H1 (cell line): ENCODE results near the gene ZNF311. TPM values are rescaled to one million over a fixed set of nuclear protein-coding genes. Genes with fewer than 3 reads are reported as not detected.

Experiments used
- CTCF ChIA-PET: fragments of 300-600 bp; sonication (Branson Sonifier 250); formaldehyde crosslinking; loops from one replicate; lab custom pipeline; 2021; ENCODE audit not compliant: partially characterized antibody; lab: Charles Lee
- POLR2A ChIA-PET: fragments of 300-600 bp; sonication (Branson Sonifier 250); formaldehyde crosslinking; loops from one replicate; lab custom pipeline; 2021; ENCODE audit warnings: inconsistent platforms; ENCODE audit not compliant: partially characterized antibody; lab: Charles Lee
- DNase-seq, 2 experiments: peaks; one replicate each; pipeline versions ENCODE4 v3.0.0 to v3.0.0-alpha.2; 2010 to 2022; ENCODE audit warnings: low spot score in 2 of 2, low read depth in 1 of 2, mixed read lengths in 1 of 2
- FAIRE-seq: peaks from 2 replicates; lab custom pipeline; 2011; peaks lifted over from hg19 to GRCh38; lab: Jason Lieb, UNC
- H2AFZ ChIP-seq: 2 replicates; pipeline ENCODE4 v1.8.1; 2012; ENCODE audit warnings: low read length, inconsistent platforms
- H2AK5ac ChIP-seq: 2 replicates; pipeline ENCODE4 v1.6.1; 2013; ENCODE audit warnings: low read depth, low read length
- H2BK120ac ChIP-seq: replicated peaks from 2 replicates; pipeline ENCODE3; 2013; ENCODE audit warnings: low read depth, low read length, inconsistent platforms
- H2BK12ac ChIP-seq: 2 replicates; pipeline ENCODE4 v1.6.1; 2013; ENCODE audit warnings: low read depth, low read length
- H2BK15ac ChIP-seq: 2 replicates; pipeline ENCODE4 v1.6.1; 2013; ENCODE audit warnings: low read length
- H2BK20ac ChIP-seq: 2 replicates; pipeline ENCODE4 v1.6.1; 2013; ENCODE audit warnings: low read length
- H2BK5ac ChIP-seq: 2 replicates; pipeline ENCODE4 v1.6.1; 2013; ENCODE audit warnings: low read depth, low read length
- H3K14ac ChIP-seq: 2 replicates; pipeline ENCODE4 v1.6.1; 2013; ENCODE audit warnings: inconsistent platforms; ENCODE audit not compliant: insufficient read length
- H3K18ac ChIP-seq: 2 replicates; pipeline ENCODE4 v1.6.1; 2013; ENCODE audit warnings: low read length; ENCODE audit errors: extremely low read depth
- H3K23ac ChIP-seq: 2 replicates; pipeline ENCODE4 v1.6.1; 2013; ENCODE audit warnings: inconsistent platforms; ENCODE audit not compliant: insufficient read length
- H3K23me2 ChIP-seq: 2 replicates; pipeline ENCODE4 v1.6.1; 2013; ENCODE audit warnings: low read depth, low read length
- H3K27ac ChIP-seq: 2 replicates; pipeline ENCODE4 v1.6.1; 2011; ENCODE audit warnings: low read depth, low read length, inconsistent platforms
- H3K27me3 ChIP-seq, 4 experiments: replicated peaks in 1 of 4; 1 replicate in 1 of 4; 2 replicates in 3 of 4; pipeline versions ENCODE4 v1.6.1 to v1.8.1; 2011 to 2013; ENCODE audit warnings: low read length in 3 of 4, mild to moderate bottlenecking in 3 of 4, inconsistent platforms in 2 of 4, mixed read lengths in 2 of 4, moderate library complexity in 1 of 4; ENCODE audit not compliant: control insufficient read depth in 3 of 4, insufficient read depth in 3 of 4; ENCODE audit errors: extremely low read depth in 1 of 4
- H3K36me3 ChIP-seq, 4 experiments: 2 replicates each; pipeline versions ENCODE4 v1.6.1 to v1.8.1; 2011 to 2013; ENCODE audit warnings: mild to moderate bottlenecking in 4 of 4, low read length in 3 of 4, moderate library complexity in 2 of 4, control low read depth in 1 of 4, inconsistent platforms in 1 of 4; ENCODE audit not compliant: insufficient read depth in 4 of 4, control insufficient read depth in 2 of 4
- H3K4ac ChIP-seq: replicated peaks from 2 replicates; pipeline ENCODE3; 2013; ENCODE audit warnings: low read length, low read depth, mixed read lengths, inconsistent platforms; ENCODE audit not compliant: insufficient read length
- H3K4me1 ChIP-seq, 4 experiments: replicated peaks in 1 of 4; 1 replicate in 1 of 4; 2 replicates in 3 of 4; pipeline versions ENCODE4 v1.6.1 to v1.8.1; 2011 to 2013; ENCODE audit warnings: low read length in 3 of 4, inconsistent platforms in 2 of 4, mixed read lengths in 1 of 4; ENCODE audit not compliant: insufficient read depth in 4 of 4, control insufficient read depth in 3 of 4
- H3K4me2 ChIP-seq, 2 experiments: 2 replicates each; pipeline versions ENCODE4 v1.6.1 to v1.8.1; 2011 to 2013; ENCODE audit warnings: low read depth in 2 of 2, low read length in 2 of 2, control low read depth in 1 of 2, inconsistent platforms in 1 of 2, mild to moderate bottlenecking in 1 of 2; ENCODE audit not compliant: insufficient read depth in 1 of 2
- H3K4me3 ChIP-seq, 4 experiments: fragments of 200-600, 300-600 bp in 1 of 4; sonication (generic), shearing (Covaris generic), sonication (Bioruptor Twin) in 1 of 4; 2 replicates each; pipeline versions ENCODE4 v1.5.1 to v1.8.1; 2011 to 2016; ENCODE audit warnings: low read length in 4 of 4, low read depth in 3 of 4, control low read depth in 2 of 4, inconsistent platforms in 2 of 4, mild to moderate bottlenecking in 2 of 4, mixed read lengths in 1 of 4, moderate library complexity in 1 of 4; ENCODE audit not compliant: insufficient read depth in 2 of 4; ENCODE audit errors: extremely low read depth in 1 of 4
- H3K56ac ChIP-seq: replicated peaks from 2 replicates; pipeline ENCODE3; 2013; ENCODE audit warnings: low read depth, mild to moderate bottlenecking, mixed read lengths, low read length, inconsistent platforms; ENCODE audit not compliant: insufficient read length
- H3K79me1 ChIP-seq: 2 replicates; pipeline ENCODE4 v1.6.1; 2013; ENCODE audit warnings: low read depth, low read length, control low read depth
- H3K79me2 ChIP-seq, 2 experiments: 2 replicates each; pipeline versions ENCODE4 v1.6.1 to v1.8.1; 2012 to 2013; ENCODE audit warnings: low read length in 2 of 2, mild to moderate bottlenecking in 2 of 2, inconsistent platforms in 1 of 2; ENCODE audit not compliant: insufficient read depth in 2 of 2, control insufficient read depth in 1 of 2
- H3K9ac ChIP-seq, 4 experiments: replicated peaks in 1 of 4; 1 replicate in 1 of 4; 2 replicates in 3 of 4; pipeline versions ENCODE4 v1.6.1 to v1.8.1; 2011 to 2013; ENCODE audit warnings: low read depth in 3 of 4, low read length in 3 of 4, control low read depth in 2 of 4, mild to moderate bottlenecking in 2 of 4, moderate library complexity in 2 of 4, inconsistent platforms in 1 of 4; ENCODE audit errors: extremely low read depth in 1 of 4
- H3K9me3 ChIP-seq, 2 experiments: 2 replicates each; pipeline versions ENCODE4 v1.6.1 to v1.8.1; 2012 to 2013; ENCODE audit warnings: mild to moderate bottlenecking in 2 of 2, moderate library complexity in 2 of 2, control low read depth in 1 of 2, inconsistent platforms in 1 of 2, low read depth in 1 of 2, low read length in 1 of 2, mixed read lengths in 1 of 2; ENCODE audit not compliant: insufficient read depth in 2 of 2
- H4K20me1 ChIP-seq, 2 experiments: replicated peaks in 1 of 2; 2 replicates each; pipeline versions ENCODE3 to v1.8.1; 2011 to 2013; ENCODE audit warnings: inconsistent platforms in 2 of 2, low read length in 2 of 2, mild to moderate bottlenecking in 1 of 2; ENCODE audit not compliant: insufficient read depth in 2 of 2, control insufficient read depth in 1 of 2
- H4K5ac ChIP-seq: 2 replicates; pipeline ENCODE4 v1.6.1; 2013; ENCODE audit warnings: low read length, low read depth, mixed read lengths, inconsistent platforms; ENCODE audit not compliant: insufficient read length
- H4K8ac ChIP-seq: 2 replicates; pipeline ENCODE4 v1.8.0; 2013; ENCODE audit warnings: mild to moderate bottlenecking, moderate library complexity, low read length, inconsistent platforms; ENCODE audit not compliant: insufficient read depth; ENCODE audit errors: extremely low read depth
- H4K91ac ChIP-seq: replicated peaks from 2 replicates; pipeline ENCODE3; 2013; ENCODE audit warnings: low read length, mixed read lengths, inconsistent platforms; ENCODE audit not compliant: insufficient read length
- BCL11A ChIP-seq, 2 experiments: IDR thresholded peaks; one replicate each; pipeline ENCODE4 v1.6.1; 2011; ENCODE audit warnings: low read depth in 2 of 2, low read length in 2 of 2, mild to moderate bottlenecking in 2 of 2
- CBX5 ChIP-seq: fragments of 300-800, 300-1000 bp; sonication (generic); IDR thresholded peaks from 2 replicates; pipeline ENCODE4 v1.7.1; 2016; ENCODE audit warnings: antibody characterized with exemption, low read length, low read depth
- JUND ChIP-seq: IDR thresholded peaks from 2 replicates; pipeline ENCODE4 v1.6.1; 2011; ENCODE audit warnings: mild to moderate bottlenecking, improper control_type of control experiment, low read length
- PHF8 ChIP-seq: fragments of 200-600 bp; sonication (generic); conservative IDR thresholded peaks from 2 replicates; pipeline ENCODE4 v1.7.1; 2012; ENCODE audit warnings: low read depth, mild to moderate bottlenecking, inconsistent platforms, low read length, moderate library complexity
- RBBP5 ChIP-seq: IDR thresholded peaks from 2 replicates; pipeline ENCODE4 v1.7.1; 2012; ENCODE audit warnings: low read depth, mild to moderate bottlenecking, inconsistent platforms, low read length, moderate library complexity, borderline replicate concordance
- RFX5 ChIP-seq: IDR thresholded peaks from 2 replicates; pipeline ENCODE4 v1.6.1; 2011; ENCODE audit warnings: low read depth, low read length, improper control_type of control experiment, borderline replicate concordance
- SP2 ChIP-seq: IDR thresholded peaks from 2 replicates; pipeline ENCODE4 v1.6.1; 2012; ENCODE audit warnings: mild to moderate bottlenecking, low read length, inconsistent platforms
- SP4 ChIP-seq: IDR thresholded peaks from 2 replicates; pipeline ENCODE4 v1.6.1; 2012; ENCODE audit warnings: low read length, inconsistent platforms
- WGBS, 2 experiments: shearing (Covaris generic) in 1 of 2; methylation state at CpG; one replicate each; pipeline versions ENCODE4 v1.1.6 to v1.1.7; 2013 to 2015; ENCODE audit warnings: low lambda C conversion rate in 2 of 2, mixed read lengths in 2 of 2, inconsistent platforms in 1 of 2, low coverage in 1 of 2, missing lambda C conversion rate in 1 of 2; ENCODE audit not compliant: insufficient replicate concordance in 2 of 2, insufficient coverage in 1 of 2, insufficient read length in 1 of 2; ENCODE audit errors: extremely low coverage in 1 of 2, missing lambda C conversion rate in 1 of 2; 5-methylcytosine and 5-hydroxymethylcytosine counted together
- polyA plus RNA-seq, 7 experiments: library from polyadenylated mRNA; depleted of rRNA in 3 of 7; stranded (reverse) in 5 of 7; unstranded in 2 of 7; fragments of >200 nt in 5 of 7; fragments of 200-250 nt in 2 of 7; gene quantifications; 1 replicate in 5 of 7; 2 replicates in 1 of 7; 4 replicates in 1 of 7; pipeline versions ENCODE4 v1.2.1 to v1.2.3, GENCODE V29; 2011 to 2013; ENCODE audit warnings: missing spikeins in 2 of 7, mixed read lengths in 2 of 7
- total RNA-seq: library from RNA; stranded (reverse); fragmentation: NEBNext Ultra II Directional; extraction: Animal tissue kit (Norgen Biotek cat#: 25700); gene quantifications from 2 replicates; pipeline ENCODE4 v1.2.1, GENCODE V29; 2021

Gene ZNF311
- total and polyA plus RNA-seq, 2 of the 8 experiments (the other 6 are each of a cell fraction or from before 2014, with no cell fraction given) = 1.9 to 4.2 TPM

DNA sequence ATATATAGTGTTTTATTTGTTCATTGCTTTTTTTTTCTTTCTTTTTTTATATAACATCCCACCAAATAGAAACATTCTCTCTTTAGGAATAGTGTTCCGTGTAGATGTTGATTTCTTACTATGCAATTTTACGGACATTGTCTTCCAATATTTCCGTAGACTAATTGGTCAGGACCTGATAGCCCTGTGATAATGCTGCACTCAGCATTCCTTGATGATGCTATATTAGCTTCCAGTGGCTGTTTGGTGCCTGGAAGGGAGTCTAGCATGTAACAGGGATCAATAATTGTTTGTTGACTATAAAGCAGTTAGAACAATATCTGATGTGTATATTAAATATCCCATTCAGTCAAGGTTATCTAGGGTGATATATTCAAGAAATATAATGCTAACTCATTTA lies 46.6 kb upstream of the ZNF311 start:
- Histone ChIP-seq H3K23ac (no peak overlapping the region), H3K9me3 (no peaks in the 10 kb centered on the region), H3K4me3 (no peak overlapping the region), H3K27me3 (no peaks in the 10 kb centered on the region), H2BK5ac (no peak overlapping the region), H4K8ac (no peak overlapping the region), H3K56ac (no peak overlapping the region), H2BK20ac (no peak overlapping the region), H2AK5ac (no peak overlapping the region), H2BK15ac (no peak overlapping the region)
- no peak for DNase-seq
- TF ChIP-seq BCL11A (IDR thresholded peaks at IDR 0.05; ENCODE audit: low read depth in 2 of 2, low read length in 2 of 2) (no peak), RBBP5 (no peak), SP2 (no peak), JUND (no peak), PHF8 (no peak), CBX5 (no peak), RFX5 (no peak), SP4 (no peak)
- TF ChIP-seq, all 59 proteins: peak for 0
- H3K14ac ChIP-seq = no peak overlapping the region
- no peak overlapping the region for H4K91ac ChIP-seq
- no peak overlapping the region for H3K18ac ChIP-seq
- ChIA-PET CTCF (interaction anchor here (0.5 to 0.6 kb wide), 4 partner anchors 23 to 289 kb away, joined by 3 to 4 read pairs (median 4); no protein-coding TSS in a partner anchor), POLR2A (no interaction called here)
- H3K23me2 ChIP-seq = no peaks in the 10 kb centered on the region
- no peak overlapping the region for H3K27ac ChIP-seq
- H3K9ac ChIP-seq = no peak overlapping the region
- H2AFZ ChIP-seq = no peak overlapping the region
- no peaks in the 10 kb centered on the region for H3K79me1 ChIP-seq
- 84% methylated on average over 3 of the region's 3 CpGs; no CpG with 5 or more reads in 1 of the 2 experiments for WGBS, 2 experiments
- H3K4me1 ChIP-seq = no peaks in the 10 kb centered on the region
- H3K4me2 ChIP-seq = no peak overlapping the region
- peaks cover 0 to 2% of the 10 kb centered on the region in 2 experiments for H4K20me1 ChIP-seq
- H3K79me2 ChIP-seq = no peaks in the 10 kb centered on the region
- H2BK120ac ChIP-seq = no peak overlapping the region
- no peak overlapping the region for H4K5ac ChIP-seq
- FAIRE-seq = no peak
- H2BK12ac ChIP-seq = no peak overlapping the region
- H3K36me3 ChIP-seq = no peaks in the 10 kb centered on the region
- no peak overlapping the region for H3K4ac ChIP-seq
